ENCODE measurements around the gene DDR2. TPM values are rescaled to one million over a fixed set of nuclear protein-coding genes. Genes with fewer than 3 reads are reported as not detected.
"Not testable (repeated sequence)": the region's sequence is repeated elsewhere in the genome, so short reads cannot be mapped to it uniquely, and the experiment has no call there.

Gene DDR2
- total RNA-seq, 1 donor from 2014 or later: 1.3 TPM

GRCh38 chr1:162728573-162728972 is 96.3 kb downstream of the DDR2 start:
- no peak for TF ChIP-seq CTCF (conservative IDR thresholded peaks at IDR 0.05; ENCODE audit: low read depth, low read length)
- no peak for DNase-seq (ENCODE audit: low read depth)
- H3K4me3 ChIP-seq (ENCODE audit: low read depth, low read length): no peak overlapping the region

GRCh38 chr1:162729195-162729774 is 97.0 kb downstream of the DDR2 start:
- not testable (repeated sequence) for H3K4me3 ChIP-seq (ENCODE audit: low read depth, low read length); DNase-seq (ENCODE audit: low read depth)

- no peak for TF ChIP-seq CTCF (conservative IDR thresholded peaks at IDR 0.05; ENCODE audit: low read depth, low read length)
- DNase-seq (ENCODE audit: low read depth): no peak
These were observed 99.8 kb downstream of the DDR2 start for GRCh38 chr1:162732094-162732493.

GRCh38 chr1:162732566-162733335 is 100.5 kb downstream of the DDR2 start:
- no peak for TF ChIP-seq CTCF (conservative IDR thresholded peaks at IDR 0.05; ENCODE audit: low read depth, low read length)
- no peak overlapping the region for H3K4me3 ChIP-seq (ENCODE audit: low read depth, low read length)
- DNase-seq (ENCODE audit: low read depth): no peak

More at GRCh38 chr1:162732094-162732493, 99.8 kb downstream of the DDR2 start:
- no peak overlapping the region for H3K4me3 ChIP-seq (ENCODE audit: low read depth, low read length)

- no peak overlapping the region for H3K4me3 ChIP-seq (ENCODE audit: low read depth, low read length)
- no peak for DNase-seq (ENCODE audit: low read depth)
- no peak for TF ChIP-seq CTCF (conservative IDR thresholded peaks at IDR 0.05; ENCODE audit: low read depth, low read length)
These were observed 101.0 kb downstream of the DDR2 start for GRCh38 chr1:162733336-162733590.

- TF ChIP-seq CTCF (conservative IDR thresholded peaks at IDR 0.05; ENCODE audit: low read depth, low read length): no peak
- H3K4me3 ChIP-seq (ENCODE audit: low read depth, low read length): no peak overlapping the region
- no peak for DNase-seq (ENCODE audit: low read depth)
These were observed 101.8 kb downstream of the DDR2 start for GRCh38 chr1:162734047-162734446.

- TF ChIP-seq CTCF (conservative IDR thresholded peaks at IDR 0.05; ENCODE audit: low read depth, low read length): no peak
- H3K4me3 ChIP-seq (ENCODE audit: low read depth, low read length): no peak overlapping the region
- DNase-seq (ENCODE audit: low read depth): no peak
These were observed 103.9 kb downstream of the DDR2 start for GRCh38 chr1:162736184-162736583.

Data from epithelial cell of proximal tubule (primary cell).